Measurements from ENCODE around the gene TYSND1.

TYSND1 gene

DNA sequence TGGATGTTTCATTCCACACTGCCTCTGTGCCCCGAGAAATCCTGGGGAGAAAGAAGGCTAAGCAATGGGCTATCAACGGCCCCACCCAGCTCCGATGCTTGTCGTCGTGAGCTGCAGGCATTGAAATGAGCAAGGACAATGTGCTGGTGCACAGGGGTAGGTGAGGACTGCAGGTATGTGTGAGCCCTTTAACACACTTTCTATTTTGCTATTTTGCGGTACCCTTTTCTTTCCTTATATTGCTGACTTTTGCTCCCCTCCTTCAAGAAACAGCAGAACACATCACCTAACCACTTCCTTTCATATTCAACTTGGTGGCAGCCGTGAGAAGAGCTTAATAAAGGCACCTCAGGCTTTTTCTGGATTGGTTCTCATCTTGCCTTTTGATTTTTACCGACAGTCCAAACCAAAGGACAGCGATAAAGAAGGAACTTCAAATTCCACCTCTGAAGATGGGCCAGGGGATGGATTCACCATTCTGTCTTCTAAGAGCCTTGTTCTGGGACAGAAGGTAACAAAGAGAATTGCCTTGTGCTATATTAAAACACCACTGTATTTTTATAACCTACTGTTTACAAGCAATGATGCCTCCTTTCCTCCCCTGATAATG is 53.1 kb downstream of the TYSND1 start:
- TF ChIP-seq, protein P1, sequence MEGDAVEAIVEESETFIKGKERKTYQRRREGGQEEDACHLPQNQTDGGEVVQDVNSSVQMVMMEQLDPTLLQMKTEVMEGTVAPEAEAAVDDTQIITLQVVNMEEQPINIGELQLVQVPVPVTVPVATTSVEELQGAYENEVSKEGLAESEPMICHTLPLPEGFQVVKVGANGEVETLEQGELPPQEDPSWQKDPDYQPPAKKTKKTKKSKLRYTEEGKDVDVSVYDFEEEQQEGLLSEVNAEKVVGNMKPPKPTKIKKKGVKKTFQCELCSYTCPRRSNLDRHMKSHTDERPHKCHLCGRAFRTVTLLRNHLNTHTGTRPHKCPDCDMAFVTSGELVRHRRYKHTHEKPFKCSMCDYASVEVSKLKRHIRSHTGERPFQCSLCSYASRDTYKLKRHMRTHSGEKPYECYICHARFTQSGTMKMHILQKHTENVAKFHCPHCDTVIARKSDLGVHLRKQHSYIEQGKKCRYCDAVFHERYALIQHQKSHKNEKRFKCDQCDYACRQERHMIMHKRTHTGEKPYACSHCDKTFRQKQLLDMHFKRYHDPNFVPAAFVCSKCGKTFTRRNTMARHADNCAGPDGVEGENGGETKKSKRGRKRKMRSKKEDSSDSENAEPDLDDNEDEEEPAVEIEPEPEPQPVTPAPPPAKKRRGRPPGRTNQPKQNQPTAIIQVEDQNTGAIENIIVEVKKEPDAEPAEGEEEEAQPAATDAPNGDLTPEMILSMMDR (IDR thresholded peaks at IDR 0.05), result no peak
- TF ChIP-seq ZFX (IDR thresholded peaks at IDR 0.05; ENCODE audit: borderline replicate concordance), result no peak
- H3K27ac ChIP-seq, result no peak overlapping the region

DNA sequence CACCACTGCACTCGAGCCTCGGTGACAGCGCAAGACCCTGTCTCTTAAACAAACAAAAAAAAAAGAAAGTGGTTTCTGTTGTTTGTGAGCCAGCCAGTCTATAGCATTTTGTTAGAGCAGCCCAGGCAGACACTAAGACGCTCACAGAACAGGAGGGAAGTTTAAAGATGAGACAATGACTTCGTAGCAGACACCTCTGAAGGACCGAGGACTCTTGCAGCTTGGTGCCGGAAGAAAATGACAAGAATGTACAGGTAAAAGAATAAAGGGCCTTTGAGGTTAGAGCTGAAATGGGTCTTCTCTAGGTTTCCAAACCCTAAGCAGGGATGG is 54.1 kb downstream of the TYSND1 start:
- H3K27ac ChIP-seq, result no peak overlapping the region
- TF ChIP-seq, protein P1 (IDR thresholded peaks at IDR 0.05), result no peak
- TF ChIP-seq ZFX (IDR thresholded peaks at IDR 0.05; ENCODE audit: borderline replicate concordance), result no peak

- no peak for TF ChIP-seq ZFX (IDR thresholded peaks at IDR 0.05; ENCODE audit: borderline replicate concordance)
- TF ChIP-seq, protein P1 (IDR thresholded peaks at IDR 0.05), result no peak
- no peak overlapping the region for H3K27ac ChIP-seq
Measured at GRCh38 chr10:70090951-70091350, 55.5 kb downstream of the TYSND1 start.

GRCh38 chr10:70090013-70090412 is 56.5 kb downstream of the TYSND1 start:
- no peak overlapping the region for H3K27ac ChIP-seq
- TF ChIP-seq, protein P1 (IDR thresholded peaks at IDR 0.05), result no peak
- no peak for TF ChIP-seq ZFX (IDR thresholded peaks at IDR 0.05; ENCODE audit: borderline replicate concordance)

- H3K27ac ChIP-seq, result no peak overlapping the region
- no peak for TF ChIP-seq ZFX (IDR thresholded peaks at IDR 0.05; ENCODE audit: borderline replicate concordance)
Measured at GRCh38 chr10:70088308-70088698, 58.2 kb downstream of the TYSND1 start.
